Sigmoid colon (tissue), 7 donors: ENCODE measurements around the gene SIVA1. TPM values are rescaled to one million over a fixed set of nuclear protein-coding genes. Genes with fewer than 3 reads are reported as not detected.
A peak's percentile ranks its signal among the peaks of the same experiment; 100 is the strongest.

Experiments
- DNase-seq: peaks from one replicate; pipeline ENCODE4 v3.0.0-alpha.2; 2019
- H3K27ac ChIP-seq, 4 donors: fragments of 200-600 bp; sonication (generic); one replicate each; pipeline ENCODE4 v1.5.1; 2016 to 2019; ENCODE audit warnings: mild to moderate bottlenecking in 1 of 4
- H3K27me3 ChIP-seq, 3 donors: fragments of 200-600 bp; sonication (generic); one replicate each; pipeline ENCODE4 v1.5.1; 2019; ENCODE audit warnings: mild to moderate bottlenecking in 1 of 3
- H3K36me3 ChIP-seq, 4 donors: fragments of 200-600 bp; sonication (generic); one replicate each; pipeline ENCODE4 v1.5.1; 2016 to 2019
- H3K4me1 ChIP-seq, 4 donors: fragments of 200-600 bp; sonication (generic); one replicate each; pipeline ENCODE4 v1.5.1; 2017 to 2019
- H3K4me3 ChIP-seq, 4 donors: fragments of 200-600 bp; sonication (generic); one replicate each; pipeline ENCODE4 v1.5.1; 2017 to 2019; ENCODE audit warnings: mild to moderate bottlenecking in 2 of 4, moderate library complexity in 1 of 4
- H3K9me3 ChIP-seq, 4 donors: fragments of 200-600 bp in 3 of 4; sonication (generic) in 3 of 4; one replicate each; pipeline versions ENCODE4 v1.5.1 to v1.6.1; 2013 to 2019
- CTCF ChIP-seq, 4 experiments: fragments of 450-650 bp in 3 of 4; fragments of 200-600 bp in 1 of 4; IDR thresholded peaks; one replicate each; pipeline ENCODE4 v1.5.1; 2016 to 2019; ENCODE audit warnings: antibody characterized with exemption in 4 of 4, mild to moderate bottlenecking in 3 of 4, moderate library complexity in 2 of 4
- EP300 ChIP-seq, 4 donors: sonication (generic); formaldehyde crosslinking; IDR thresholded peaks; one replicate each; pipeline ENCODE4 v1.6.1; 2017; ENCODE audit warnings: antibody characterized with exemption in 4 of 4
- POLR2A ChIP-seq, 2 donors: fragments of 450-650 bp; IDR thresholded peaks; one replicate each; pipeline ENCODE4 v1.6.1; 2016; ENCODE audit warnings: antibody characterized with exemption in 2 of 2, mild to moderate bottlenecking in 2 of 2, moderate library complexity in 2 of 2
- POLR2AphosphoS5 ChIP-seq, 4 donors: sonication (generic); formaldehyde crosslinking; IDR thresholded peaks; one replicate each; pipeline ENCODE4 v1.6.1; 2017; ENCODE audit warnings: antibody characterized with exemption in 4 of 4
- WGBS, 2 donors: extraction: QIAGEN DNeasy Blood & Tissue Kit; methylation state at CpG; one replicate each; pipeline ENCODE4 v1.1.7; 2013; 5-methylcytosine and 5-hydroxymethylcytosine counted together
- intact Hi-C: fragments of 100-400 bp; cut with DNase I; formaldehyde crosslinking; loops from one replicate; pipeline ENCODE4 v1.15.1; 2023
- polyA plus RNA-seq, 3 donors: library from polyadenylated mRNA; stranded (reverse); fragments of 200-250 nt; gene quantifications; one replicate each; pipeline ENCODE4 v1.2.3, GENCODE V29; 2013
- total RNA-seq, 4 donors: library from RNA; depleted of rRNA; stranded (reverse); fragments of >200 nt; gene quantifications; one replicate each; pipeline ENCODE4 v1.1.0, GENCODE V29; 2016
- donor health status: healthy with polysubstance abuse.
- donor health status: Bipolar disorder and iron deficiency.
- donor health status: healthy.

SIVA1 gene
- total and polyA plus RNA-seq, 7 donors, result 124 to 512 (median 235) TPM

- intact Hi-C loops, result no loop called here
- Histone ChIP-seq H3K36me3 (peaks cover 19 to 48% (median 33%) of the 10 kb centered on the region in 4 donors), H3K4me1 (peaks cover 0 to 17% (median 16%) of the 10 kb centered on the region in 4 donors), H3K27ac (no peak overlapping the region), H3K27me3 (no peaks in the 10 kb centered on the region), H3K4me3 (no peak overlapping the region), H3K9me3 (no peaks in the 10 kb centered on the region)
- WGBS, 2 donors, result 91% methylated on average over 10 of the region's 10 CpGs
- TF ChIP-seq CTCF (IDR thresholded peaks at IDR 0.05) (no peak), POLR2AphosphoS5 (IDR thresholded peaks at IDR 0.05) (no peak), EP300 (IDR thresholded peaks at IDR 0.05) (no peak), POLR2A (IDR thresholded peaks at IDR 0.05) (no peak)
- DNase-seq, result no peak
Observed at GRCh38 chr14:104718147-104718546, 34.8 kb upstream of the SIVA1 start.

- peaks cover 13 to 41% (median 26%) of the 10 kb centered on the region in 4 donors for H3K36me3 ChIP-seq
Observed at GRCh38 chr14:104718871-104719270, 34.1 kb upstream of the SIVA1 start.

DNA sequence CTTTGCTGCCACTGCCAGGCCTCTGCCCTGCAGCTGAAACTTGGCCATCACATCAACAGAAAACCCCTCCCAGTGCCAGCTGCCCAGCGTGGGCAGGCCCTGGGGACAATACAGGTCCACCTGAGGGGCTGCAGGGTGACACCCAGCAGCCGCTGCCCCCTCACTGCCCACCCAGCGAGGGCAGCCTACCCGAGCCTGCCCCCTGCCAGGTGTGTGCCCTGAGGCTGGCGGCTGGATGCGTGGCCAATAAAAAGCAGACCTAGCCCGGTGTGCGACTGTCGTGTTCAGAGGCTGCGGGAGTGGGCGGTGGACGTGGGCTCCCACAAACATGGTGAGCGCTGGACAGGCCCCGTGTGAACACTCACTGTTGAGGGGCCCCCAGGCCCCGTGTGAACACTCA is 33.6 kb upstream of the SIVA1 start:
- 79 to 88% methylated on average over 15 of the region's 15 CpGs for WGBS, 2 donors
- Histone ChIP-seq H3K27me3 (peaks cover 0 to 3% (median 0%) of the 10 kb centered on the region in 3 donors), H3K27ac (no peak overlapping the region), H3K36me3 (peaks cover 8 to 36% (median 21%) of the 10 kb centered on the region in 4 donors), H3K4me3 (no peak overlapping the region), H3K4me1 (peaks cover 0 to 29% (median 27%) of the 10 kb centered on the region in 4 donors), H3K9me3 (no peaks in the 10 kb centered on the region)
- intact Hi-C loops, result no loop called here
- no peak for TF ChIP-seq CTCF (IDR thresholded peaks at IDR 0.05)
- TF ChIP-seq POLR2AphosphoS5 (IDR thresholded peaks at IDR 0.05), result no peak
- no peak for TF ChIP-seq EP300 (IDR thresholded peaks at IDR 0.05)
- TF ChIP-seq POLR2A (IDR thresholded peaks at IDR 0.05), result no peak
- DNase-seq, result no peak

More at GRCh38 chr14:104718871-104719270, 34.1 kb upstream of the SIVA1 start:
- DNase-seq, result no peak
- 89 to 94% methylated on average over 11 of the region's 11 CpGs for whole genome bisulfite sequencing, 2 donors
- H3K27me3 ChIP-seq, result no peaks in the 10 kb centered on the region
- no peaks in the 10 kb centered on the region for H3K9me3 ChIP-seq
- H3K27ac ChIP-seq, result no peak overlapping the region
- H3K4me1 ChIP-seq, result peaks cover 0 to 24% (median 23%) of the 10 kb centered on the region in 4 donors
- no peak overlapping the region for H3K4me3 ChIP-seq
- no peak for TF ChIP-seq EP300 (IDR thresholded peaks at IDR 0.05)
- TF ChIP-seq POLR2AphosphoS5 (IDR thresholded peaks at IDR 0.05), result no peak
- no peak for TF ChIP-seq CTCF (IDR thresholded peaks at IDR 0.05)
- no peak for TF ChIP-seq POLR2A (IDR thresholded peaks at IDR 0.05)
- intact Hi-C loops, result no loop called here

GRCh38 chr14:104721505-104722431 is 31.2 kb upstream of the SIVA1 start:
- DNase-seq, result no peak
- intact Hi-C loops, result no loop called here
- H3K9me3 ChIP-seq, result no peaks in the 10 kb centered on the region
- no peak for TF ChIP-seq EP300 (IDR thresholded peaks at IDR 0.05)
- no peak for TF ChIP-seq POLR2AphosphoS5 (IDR thresholded peaks at IDR 0.05)
- no peak for TF ChIP-seq POLR2A (IDR thresholded peaks at IDR 0.05)
- no peak for TF ChIP-seq CTCF (IDR thresholded peaks at IDR 0.05)
- peaks cover 0 to 13% (median 6%) of the 10 kb centered on the region in 4 donors for H3K36me3 ChIP-seq
- H3K4me3 ChIP-seq, result no peak overlapping the region
- peaks cover 0 to 44% (median 42%) of the 10 kb centered on the region in 4 donors for H3K4me1 ChIP-seq
- 71 to 84% methylated on average over 18 of the region's 18 CpGs for WGBS, 2 donors
- peaks cover 6 to 26% (median 7%) of the 10 kb centered on the region in 3 donors for H3K27me3 ChIP-seq
- H3K27ac ChIP-seq, result peak overlapping the region; percentile 39 to 53 (median 47)
